Measurements from ENCODE around the gene LRRFIP1. TPM values are rescaled to one million over a fixed set of nuclear protein-coding genes. Genes with fewer than 3 reads are reported as not detected.

The LRRFIP1 gene
- total and polyA plus RNA-seq, 2 donors (not counting 3 experiments of a cell fraction or from before 2014, with no cell fraction given) = 39.2 to 179 TPM

GRCh38 chr2:237650455-237650850 lies 23.1 kb downstream of the LRRFIP1 start:
- dilution Hi-C loops (cut with MboI; ENCODE audit: extremely low pct_ligation_motif_present, low sequenced_read_pairs) (no loop called here), intact Hi-C loops (cut with micrococcal nuclease) (no loop called here)
- H2AFZ ChIP-seq (ENCODE audit: low read depth, low read length) = no peak overlapping the region
- TF ChIP-seq EZH2 (IDR thresholded peaks at IDR 0.05; ENCODE audit: borderline replicate concordance, low read depth, low read length, severe bottlenecking) (no peak), MAX (IDR thresholded peaks at IDR 0.05; ENCODE audit: insufficient read depth, insufficient read length) (no peak), GATA2 (IDR thresholded peaks at IDR 0.05; ENCODE audit: insufficient read depth, insufficient read length, low read depth, low read length) (no peak), CTCF (IDR thresholded peaks at IDR 0.05; ENCODE audit: extremely low read depth in 1 of 2, insufficient read depth in 1 of 2, low read depth in 1 of 2, low read length in 2 of 2) (no peak), POLR2AphosphoS5 (IDR thresholded peaks at IDR 0.05; ENCODE audit: insufficient read depth, low read depth, low read length) (no peak), FOS (IDR thresholded peaks at IDR 0.05; ENCODE audit: borderline replicate concordance, insufficient read depth, low read length) (no peak), POLR2A (IDR thresholded peaks at IDR 0.05; ENCODE audit: low read depth, low read length) (no peak), JUN (IDR thresholded peaks at IDR 0.05; ENCODE audit: borderline replicate concordance, insufficient read depth, insufficient read length, low read depth) (no peak), MYC (IDR thresholded peaks at IDR 0.05; ENCODE audit: low read depth, low read length) (no peak)
- no peaks in the 10 kb centered on the region for H3K9me3 ChIP-seq (replicated peaks; ENCODE audit: control insufficient read depth, insufficient read depth, low read length)
- H3K79me2 ChIP-seq (ENCODE audit: control insufficient read depth, insufficient read depth, low read length) = no peaks in the 10 kb centered on the region
- H3K36me3 ChIP-seq (ENCODE audit: control insufficient read depth in 2 of 2, extremely low read depth in 1 of 2, insufficient read depth in 2 of 2, low read length in 2 of 2) = no peaks in the 10 kb centered on the region
- H3K4me3 ChIP-seq (replicated peaks in 1 of 3; ENCODE audit: insufficient read depth in 1 of 3, low read depth in 1 of 3, low read length in 3 of 3) = no peak overlapping the region
- no peak overlapping the region for H3K27ac ChIP-seq (ENCODE audit: insufficient read depth, low read depth, low read length)
- no peaks in the 10 kb centered on the region for H3K9me1 ChIP-seq (replicated peaks; ENCODE audit: control insufficient read depth, extremely low read depth, insufficient read depth, low read length)
- BruUV-seq (replicated peaks) = no TSS peak
- no peak for FAIRE-seq
- no peaks in the 10 kb centered on the region for H4K20me1 ChIP-seq (replicated peaks; ENCODE audit: control insufficient read depth, extremely low read depth, insufficient read depth, low read length)
- no peak overlapping the region for H3K4me2 ChIP-seq (ENCODE audit: insufficient read depth, low read length)
- POLR2A ChIA-PET = no interaction called here
- H3K4me1 ChIP-seq (ENCODE audit: control insufficient read depth, extremely low read depth, insufficient read depth, low read length) = peaks cover 2% of the 10 kb centered on the region
- CTCF ChIA-PET = no interaction called here
- no peak overlapping the region for H3K9ac ChIP-seq (replicated peaks; ENCODE audit: extremely low read depth, insufficient read depth, low read length)
- no peak for DNase-seq (ENCODE audit: low read depth, low spot score)
- H3K27me3 ChIP-seq (ENCODE audit: control insufficient read depth in 2 of 2, insufficient read depth in 2 of 2, low read length in 2 of 2) = no peaks in the 10 kb centered on the region

Data from endothelial cell of umbilical vein (primary cell).